NCI-H748 (cell line): Measurements from ENCODE around the gene MLH3.
A peak's percentile ranks its signal among the peaks of the same experiment; 100 is the strongest.

ENCODE experiments used
- DNase-seq: peaks from one replicate; lab custom pipeline; 2025; ENCODE audit not compliant: unreplicated experiment; lab: John Stamatoyannopoulos, UW

The MLH3 gene

DNA sequence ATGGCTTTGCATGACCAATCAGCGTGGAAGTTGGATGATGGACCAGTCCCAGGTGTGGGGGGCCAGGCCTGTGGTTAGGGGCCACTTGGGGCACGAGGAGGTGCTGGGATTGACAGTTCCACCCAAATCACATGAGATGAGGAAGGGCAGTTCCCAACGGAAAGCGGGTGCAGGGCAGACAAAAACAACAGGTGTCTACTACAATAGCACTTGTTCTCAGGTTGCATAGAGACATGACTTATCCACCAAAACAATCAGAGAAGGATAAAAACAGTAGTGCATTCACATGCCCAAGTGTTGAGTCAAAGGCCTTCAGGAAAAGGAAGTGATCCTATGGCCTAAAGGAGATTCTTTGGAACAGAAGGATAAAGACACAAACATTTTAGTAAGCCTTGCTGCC lies 63.1 kb downstream of the MLH3 start:
- peak; percentile 94 for DNase-seq

DNA sequence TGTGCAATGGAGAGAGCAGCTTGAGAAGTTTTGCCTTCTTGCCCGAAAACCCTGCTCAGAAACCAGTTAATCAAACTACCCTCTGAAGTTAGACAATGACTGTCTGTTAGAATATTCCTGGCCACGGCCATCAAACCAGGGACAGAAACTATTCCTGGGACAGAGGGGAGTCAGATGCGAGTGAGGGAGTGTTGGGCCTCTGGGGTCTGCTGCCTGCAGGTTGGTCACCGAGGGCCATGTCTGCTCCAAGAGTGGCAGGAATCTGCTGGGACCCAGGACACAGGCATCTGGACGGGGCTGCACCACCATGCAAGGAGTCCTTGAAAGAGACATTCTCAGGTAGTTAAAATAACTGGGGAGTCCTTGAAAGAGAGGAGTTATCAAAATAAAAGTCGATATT lies 65.5 kb downstream of the MLH3 start:
- DNase-seq = no peak

DNA sequence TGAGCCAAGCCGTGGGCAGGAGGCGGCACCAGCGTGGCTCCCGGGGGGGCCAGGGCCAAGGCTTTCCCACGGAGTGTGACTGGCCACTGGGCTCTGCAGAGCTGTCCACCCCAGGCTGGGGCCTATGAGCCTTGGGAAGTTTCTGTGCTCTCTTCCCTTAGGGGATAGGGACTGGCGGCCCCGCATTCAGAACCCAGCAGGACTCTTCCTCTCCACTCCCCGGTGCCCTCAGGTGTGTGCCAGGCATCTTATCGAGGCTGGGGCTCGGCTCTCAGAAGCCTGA lies 66.3 kb downstream of the MLH3 start:
- DNase-seq = no peak

DNA sequence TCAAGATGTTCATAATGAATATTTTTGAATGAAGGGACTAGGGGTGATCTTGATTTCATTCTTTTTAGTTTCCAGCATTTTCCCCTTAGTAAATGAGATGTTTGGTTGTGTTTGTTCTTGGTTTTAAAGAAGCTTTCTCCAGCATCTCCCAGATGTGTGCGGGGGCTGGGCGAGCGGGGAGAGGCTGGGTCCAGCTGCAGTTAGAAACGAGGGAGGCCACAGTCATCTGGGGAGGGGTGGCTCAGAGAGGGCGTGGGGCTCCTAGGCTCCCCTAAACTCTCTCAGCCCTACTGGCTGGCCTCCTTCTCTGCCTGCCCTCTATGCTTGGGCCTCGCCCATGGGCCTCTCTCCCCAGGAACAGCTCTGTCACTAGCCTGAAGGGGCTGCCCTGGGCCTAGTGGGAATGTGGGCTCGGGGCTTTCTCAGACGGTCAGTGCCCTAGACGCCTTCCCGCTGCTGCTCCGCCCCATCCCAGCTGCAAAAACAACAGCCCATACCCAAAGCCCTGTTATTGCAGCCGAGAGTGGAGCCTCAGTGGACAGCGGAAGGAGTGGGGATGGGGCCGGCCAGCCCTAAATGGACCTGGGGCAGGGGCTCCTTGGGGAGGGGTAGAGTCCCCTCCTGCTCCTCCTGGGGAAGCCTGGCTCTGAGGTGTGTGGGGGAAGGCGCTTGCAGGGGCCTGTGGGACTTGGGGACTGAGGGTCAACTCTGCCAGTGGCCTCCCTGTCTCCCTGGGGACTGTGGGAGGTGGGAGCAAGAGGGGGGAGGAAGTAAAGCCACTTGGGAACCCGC lies 66.8 kb downstream of the MLH3 start:
- no peak for DNase-seq

DNA sequence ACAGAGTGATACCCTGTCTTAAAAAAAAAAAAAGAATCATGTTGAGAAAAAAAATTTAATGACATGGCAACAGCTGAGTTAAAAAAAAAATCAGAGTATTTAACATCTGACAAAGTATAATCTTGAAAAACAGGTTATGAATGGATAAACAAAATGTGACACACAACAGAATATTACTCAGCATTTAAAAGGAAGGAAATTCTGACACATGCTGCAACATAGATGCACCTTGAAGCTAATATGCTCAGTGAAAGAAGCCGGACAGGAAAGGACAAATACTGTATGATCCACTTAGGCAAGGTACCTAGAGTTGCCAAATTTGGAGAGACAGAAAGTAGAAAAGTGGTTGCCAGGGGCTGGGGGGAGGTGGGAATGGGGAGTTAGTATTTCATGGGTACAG lies 67.9 kb downstream of the MLH3 start:
- DNase-seq = no peak

DNA sequence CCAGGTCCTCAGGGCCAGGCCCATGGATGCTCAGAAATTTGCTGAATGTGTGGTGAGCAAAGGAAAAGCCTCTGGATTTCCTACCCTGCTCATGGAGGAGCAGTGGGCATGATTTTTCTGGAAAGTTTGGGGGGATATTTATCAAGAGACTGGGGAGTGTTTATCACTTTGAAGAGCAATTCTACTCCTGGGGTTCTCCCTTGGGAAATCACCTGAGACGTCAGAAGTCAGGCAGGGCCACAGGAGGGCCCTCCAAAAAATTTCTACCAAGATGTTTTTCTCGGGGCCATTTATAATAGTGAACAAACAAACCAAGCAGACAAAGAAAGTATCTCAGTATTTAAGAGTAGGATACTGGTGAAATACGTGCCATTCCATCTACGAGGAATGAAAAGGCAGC lies 68.6 kb downstream of the MLH3 start:
- DNase-seq = no peak

DNA sequence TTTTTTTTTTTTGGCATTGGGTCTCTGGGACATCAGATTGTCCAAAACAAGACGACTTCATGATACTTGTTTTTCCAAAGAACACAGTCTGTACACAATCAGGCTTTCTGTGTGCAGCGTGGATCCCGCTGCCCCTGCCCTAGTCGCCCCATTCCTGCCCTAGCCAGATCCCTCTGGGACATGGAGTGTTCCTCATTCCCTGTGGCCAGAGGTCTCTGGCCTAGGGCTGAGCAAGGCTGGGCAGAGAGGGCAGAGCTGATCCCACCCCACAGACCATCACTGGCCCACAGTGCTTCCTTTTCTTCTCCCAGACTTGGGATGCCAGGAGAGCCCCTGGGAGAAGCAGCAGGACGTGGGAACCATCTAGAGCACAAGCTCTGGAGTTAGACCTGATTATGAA lies 69.4 kb downstream of the MLH3 start:
- no peak for DNase-seq

DNA sequence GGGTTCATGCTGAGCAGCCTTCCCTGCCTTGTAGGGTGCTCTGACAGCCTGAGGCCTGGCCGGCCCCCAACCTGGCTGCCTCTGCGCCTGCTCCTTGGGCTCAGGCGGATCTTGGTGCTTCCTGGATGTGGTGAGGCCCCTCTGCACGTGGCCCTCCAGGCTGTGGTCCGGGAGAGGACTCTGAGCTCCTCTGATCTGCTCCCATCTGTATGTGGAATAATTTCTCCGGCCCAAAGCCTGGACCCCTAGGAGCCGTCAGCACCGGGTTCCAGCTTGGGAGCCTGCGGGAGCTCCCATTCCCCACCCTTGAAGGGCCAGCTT lies 69.8 kb downstream of the MLH3 start:
- DNase-seq = no peak

DNA sequence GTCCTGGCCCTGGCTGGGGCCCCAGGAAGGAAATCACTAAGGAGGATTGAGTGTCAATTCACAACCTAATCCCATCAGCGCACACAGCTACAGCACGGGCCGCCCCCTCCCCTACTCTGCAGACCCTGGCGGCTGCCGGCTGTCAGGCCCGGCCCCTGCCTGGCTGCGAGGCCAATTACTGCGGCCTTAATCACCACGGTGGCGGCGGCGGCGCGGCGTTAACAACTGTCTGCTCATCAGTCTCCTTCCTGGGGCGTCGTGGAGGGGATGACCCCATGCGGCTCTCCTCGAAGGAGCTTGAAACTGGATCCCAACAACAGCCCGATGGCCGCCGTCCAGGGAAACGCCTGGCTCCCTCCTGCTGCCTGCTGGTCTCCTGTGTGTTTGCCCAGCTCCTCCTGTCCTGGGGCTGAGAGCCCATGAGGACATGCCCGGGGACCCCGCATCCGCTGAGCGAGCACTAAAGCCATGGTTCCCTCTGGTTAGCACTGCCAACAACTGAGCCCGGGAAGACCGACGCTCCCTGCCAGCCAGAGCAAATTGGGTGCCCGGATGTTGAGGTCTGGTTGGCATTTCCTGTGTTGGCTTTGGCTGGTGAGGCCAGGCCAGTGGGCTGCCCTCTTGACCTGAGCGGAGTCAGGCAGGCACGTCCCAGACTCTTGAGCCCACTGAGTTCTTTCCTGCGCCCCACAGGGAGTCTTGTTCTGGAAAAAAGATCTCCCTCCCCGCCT lies 70.4 kb downstream of the MLH3 start:
- DNase-seq = peak; percentile 60

DNA sequence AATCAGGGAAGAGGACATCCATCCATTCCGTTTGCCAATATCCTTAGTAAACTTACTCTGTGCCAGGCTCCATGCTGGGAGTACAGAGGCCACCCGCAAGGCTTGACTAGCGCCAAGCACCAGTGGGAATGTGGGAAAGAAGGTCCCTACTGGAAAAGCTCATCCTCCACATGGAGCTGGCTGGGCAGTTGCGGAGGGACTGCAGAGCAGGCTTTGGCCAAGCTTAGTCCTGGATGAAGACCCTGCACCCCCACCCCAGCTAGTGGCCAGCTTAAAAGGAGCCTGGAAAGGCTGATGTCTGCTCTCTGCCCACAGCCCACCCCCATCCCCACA lies 70.9 kb downstream of the MLH3 start:
- DNase-seq = peak; percentile 41

DNA sequence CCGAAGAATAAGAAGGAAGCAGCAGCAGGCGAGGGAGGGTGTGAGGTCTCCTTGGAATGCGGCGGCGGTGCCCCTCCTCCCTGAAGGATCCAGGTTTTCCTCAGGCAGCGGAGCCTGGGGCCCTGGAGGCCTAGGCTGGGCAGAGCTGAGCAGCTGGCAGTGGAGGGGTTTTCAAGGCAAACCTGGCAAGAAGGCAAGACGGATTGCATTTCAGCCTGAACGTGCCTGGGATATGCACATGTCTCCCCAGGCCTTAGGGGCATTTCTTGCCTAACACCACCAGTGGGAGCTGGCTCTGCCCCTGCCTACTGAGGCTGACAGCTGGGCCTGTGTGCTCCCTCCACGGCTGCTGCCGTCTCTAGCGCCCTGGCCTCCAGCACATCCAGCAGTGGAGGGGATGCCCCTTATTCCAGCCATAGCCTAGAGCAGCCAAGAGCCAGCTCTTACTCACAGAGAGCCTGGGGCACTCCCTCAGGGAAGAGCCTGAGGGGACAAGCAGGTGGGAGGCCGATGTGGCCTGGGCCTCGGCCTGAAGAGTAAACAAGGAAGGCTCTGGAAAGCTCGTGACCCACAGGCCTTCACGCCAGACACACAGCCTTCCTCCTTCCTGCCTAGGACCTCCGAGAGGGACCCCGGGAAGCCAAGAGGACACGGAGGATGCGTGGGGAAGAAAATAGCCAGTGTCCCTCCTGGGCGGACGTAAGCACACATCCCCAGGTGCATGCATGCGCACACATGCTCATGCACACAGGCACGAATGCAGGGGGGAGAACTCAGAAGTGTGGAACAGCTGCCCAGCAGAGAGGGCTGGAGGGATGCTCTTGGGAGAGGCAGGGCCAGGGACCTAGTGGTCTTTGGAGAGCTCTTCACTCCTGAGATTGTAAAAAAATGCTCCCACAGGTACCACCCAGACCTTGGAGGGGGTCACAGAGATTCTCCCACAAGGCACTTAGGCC lies 71.5 kb downstream of the MLH3 start:
- no peak for DNase-seq

DNA sequence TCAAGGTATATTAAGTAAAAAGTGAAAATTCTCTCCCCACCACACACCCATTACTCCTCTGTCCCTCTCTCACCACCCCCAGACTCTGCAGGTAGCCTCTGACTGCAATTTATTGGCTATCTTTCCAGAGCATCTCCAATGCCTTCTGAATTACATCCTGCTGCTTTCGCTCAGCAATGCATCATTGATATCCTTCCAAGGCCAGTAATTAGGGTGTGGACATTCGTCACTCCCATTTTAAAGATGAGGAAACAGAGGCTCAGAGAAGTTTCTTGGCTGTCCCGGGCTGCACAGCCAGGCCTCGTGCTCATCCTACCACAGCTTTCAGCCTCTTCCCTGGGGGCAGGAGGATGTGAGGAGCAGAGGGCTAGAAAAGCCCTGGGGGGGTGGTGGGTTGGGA lies 72.2 kb downstream of the MLH3 start:
- DNase-seq = no peak

DNA sequence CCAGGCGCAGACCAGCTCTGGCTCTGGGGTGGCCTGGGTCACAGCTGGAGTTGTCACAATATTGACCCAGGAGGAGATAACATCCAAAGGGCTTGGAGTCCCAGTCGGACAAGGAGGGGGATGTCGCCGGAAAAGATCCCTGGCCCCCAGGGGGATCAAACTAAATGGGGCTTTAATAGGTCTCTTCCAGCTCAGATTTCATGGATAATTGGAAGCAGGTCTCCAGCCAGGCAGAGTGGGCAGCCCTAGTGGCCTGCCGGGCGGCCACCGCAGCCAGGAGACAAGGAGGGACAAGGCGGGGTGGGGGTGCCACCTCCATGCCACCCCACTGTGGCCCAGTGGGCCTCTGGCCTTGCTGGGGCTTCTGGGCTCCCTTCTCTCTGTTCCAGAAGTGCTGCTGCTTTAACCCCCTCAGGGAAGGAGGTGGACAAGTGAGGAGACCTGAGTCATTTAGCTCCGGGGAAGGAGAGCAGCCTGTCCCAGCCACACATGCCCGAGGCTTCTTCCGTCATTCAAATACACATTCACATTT lies 72.8 kb downstream of the MLH3 start:
- no peak for DNase-seq

DNA sequence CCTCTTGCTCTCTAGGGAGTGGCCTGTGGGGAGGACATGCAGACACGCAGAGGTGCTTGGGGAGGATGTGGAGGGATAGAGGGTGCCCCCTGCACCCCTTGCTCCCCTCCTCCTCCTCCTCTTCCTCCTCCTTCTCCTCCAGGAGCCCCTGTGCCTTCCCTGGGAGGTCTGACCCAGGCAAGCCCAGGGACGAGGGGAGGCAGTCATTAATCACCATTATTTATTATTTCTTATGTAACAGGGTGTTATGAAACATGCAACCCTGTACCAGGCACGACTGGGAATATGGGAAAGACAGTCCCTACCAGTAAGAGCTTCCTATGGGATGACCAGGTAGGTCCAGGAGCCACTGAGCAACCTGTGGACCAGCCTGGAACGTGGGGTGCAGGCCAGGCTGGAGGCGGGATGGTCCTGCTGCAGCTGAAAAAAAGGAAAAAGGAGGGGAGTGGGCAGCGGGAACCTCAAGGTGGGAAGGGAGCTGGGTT lies 73.3 kb downstream of the MLH3 start:
- DNase-seq = no peak

DNA sequence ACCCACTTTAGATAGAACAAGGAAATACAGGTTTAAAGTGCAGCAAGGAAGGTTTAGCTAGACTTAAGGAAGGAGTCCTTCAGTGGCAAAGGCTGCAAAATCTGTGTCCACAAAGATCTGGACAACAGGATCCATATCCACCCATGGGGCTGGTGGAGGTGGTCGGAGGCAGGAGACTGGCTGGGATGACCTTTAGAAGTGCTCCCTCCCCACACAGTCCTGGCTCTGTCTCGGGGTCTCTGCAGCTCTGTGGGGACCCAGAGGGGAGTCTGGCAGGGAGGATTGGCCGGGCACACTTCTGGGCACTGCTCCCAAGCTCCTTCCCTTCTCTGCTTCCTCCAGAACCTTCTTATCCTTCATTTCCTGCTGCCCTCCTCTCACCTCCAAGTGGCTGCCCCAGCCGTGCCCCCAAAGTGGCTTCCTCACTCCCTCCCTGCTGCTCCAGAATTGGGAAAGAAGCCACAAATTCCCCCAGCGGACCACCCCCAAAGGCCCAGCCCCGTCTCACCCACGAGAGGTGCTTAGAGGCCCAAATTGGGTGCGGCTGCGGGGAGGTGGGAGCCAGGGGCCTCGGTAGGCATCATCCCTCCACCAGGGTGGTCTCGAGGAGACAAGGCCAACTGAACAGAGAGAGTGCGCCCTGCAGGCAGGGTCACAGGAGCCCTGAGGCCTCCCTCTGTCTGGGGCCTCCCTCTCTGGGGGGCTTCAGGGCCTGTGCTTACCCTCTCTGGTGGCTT lies 73.9 kb downstream of the MLH3 start:
- no peak for DNase-seq

DNA sequence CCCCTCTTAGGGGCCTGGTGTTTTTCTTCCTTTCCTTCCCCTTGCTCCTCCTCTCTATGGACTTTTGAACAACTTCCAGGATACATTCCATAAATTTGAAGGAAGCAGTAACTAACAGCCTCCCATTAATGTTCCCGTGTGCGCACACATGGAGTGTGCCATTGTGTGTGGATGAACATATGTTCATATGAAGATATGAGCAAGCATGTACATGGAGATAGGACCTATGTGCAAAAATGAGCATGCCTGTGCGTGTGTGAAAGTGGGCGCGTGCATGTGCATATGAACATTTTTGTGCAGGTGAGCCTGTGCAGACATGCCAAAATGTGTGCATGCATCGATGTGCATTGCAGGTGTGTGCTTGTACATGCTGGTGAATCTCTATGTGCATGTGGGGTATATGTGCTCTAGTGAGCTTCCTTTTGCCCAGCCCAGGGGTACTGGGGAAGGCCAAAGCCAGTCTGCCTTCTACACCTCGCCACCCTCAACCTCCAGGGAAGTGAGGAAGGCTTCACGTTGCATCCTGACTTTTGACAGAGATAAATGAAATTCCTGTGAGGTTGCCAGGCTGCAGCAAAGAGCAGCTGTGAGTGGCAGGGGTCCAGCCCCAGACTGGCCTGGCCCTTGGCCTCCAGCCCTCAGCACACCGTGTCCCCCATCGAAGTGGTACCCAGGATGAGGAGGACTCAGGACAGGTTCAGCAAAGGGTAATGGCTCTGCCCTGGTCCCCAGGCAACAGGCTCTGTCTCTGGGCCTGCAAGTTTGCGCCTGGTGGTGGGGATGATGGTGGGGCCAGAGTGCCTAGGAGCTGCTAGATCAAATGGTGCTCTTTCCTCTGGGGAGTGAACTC lies 74.8 kb downstream of the MLH3 start:
- no peak for DNase-seq

DNA sequence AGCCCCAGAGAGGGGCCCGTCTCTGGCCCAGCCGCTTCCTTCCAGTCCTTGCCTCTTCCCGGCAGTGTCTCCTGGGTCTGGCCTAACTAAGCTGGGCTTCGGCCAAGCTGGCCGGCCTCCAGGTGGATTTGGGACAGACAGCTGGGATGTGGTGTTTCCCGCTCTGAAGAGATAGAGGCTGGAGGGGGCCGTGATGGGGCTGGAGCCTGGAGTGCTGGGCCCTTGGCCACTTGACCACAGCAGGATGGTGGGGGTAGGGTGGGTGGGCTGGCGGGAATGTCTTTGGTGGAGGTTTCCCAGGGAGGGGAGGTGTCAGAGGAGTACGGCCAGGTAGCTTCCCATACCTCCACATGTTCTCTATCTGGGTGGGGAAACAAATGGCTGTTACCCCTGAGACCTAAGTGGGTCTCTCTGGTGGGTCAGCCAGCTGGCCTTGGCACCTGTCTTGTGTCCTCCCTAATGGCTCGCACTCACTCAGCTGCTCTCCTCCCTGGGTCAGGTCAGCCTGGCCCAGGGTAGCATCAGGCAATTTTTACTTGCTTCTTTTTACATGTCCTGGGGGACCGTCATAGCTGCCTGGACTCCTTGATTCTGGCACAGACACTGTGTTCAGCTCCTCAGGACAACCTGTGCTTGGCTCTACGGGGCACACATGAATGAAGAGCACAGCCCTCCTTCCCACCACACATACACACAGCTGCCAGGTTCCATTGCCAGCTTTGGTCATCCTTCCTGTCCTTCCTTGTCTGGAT lies 76.0 kb downstream of the MLH3 start:
- no peak for DNase-seq

DNA sequence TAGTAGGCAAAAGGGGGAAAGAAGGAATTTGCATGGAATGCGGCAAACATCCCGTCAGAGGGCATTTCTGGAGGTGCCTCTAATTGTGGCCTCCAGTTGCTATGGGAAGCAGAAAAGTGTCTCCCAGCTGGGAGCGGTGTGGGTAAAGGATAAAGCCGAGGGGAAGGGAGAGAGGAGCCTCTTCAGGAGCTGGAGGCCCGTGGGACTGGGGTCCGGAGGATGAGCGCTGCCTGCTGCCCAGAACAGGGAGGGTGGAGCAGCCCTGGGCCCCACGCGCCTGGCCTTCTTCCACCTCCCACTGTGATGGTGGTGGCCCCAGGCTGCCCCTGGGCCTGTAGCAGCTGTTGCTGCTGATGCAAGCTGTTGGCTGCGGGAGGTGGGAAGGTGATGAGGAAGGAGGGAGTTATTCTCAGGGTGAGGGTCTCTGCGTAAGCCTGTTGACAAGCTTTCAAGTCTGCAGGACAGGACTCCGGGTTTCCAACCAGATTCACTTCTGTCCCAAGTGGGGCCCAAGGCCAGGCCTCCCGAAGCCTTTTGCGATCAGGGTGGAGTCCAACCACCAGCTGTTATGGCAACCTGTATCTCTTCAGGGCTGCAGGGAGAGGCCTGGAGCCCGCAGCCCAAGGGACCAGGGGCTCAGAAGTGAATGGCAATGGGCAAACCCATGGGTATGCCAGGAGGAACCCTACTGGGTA lies 76.8 kb downstream of the MLH3 start:
- no peak for DNase-seq

DNA sequence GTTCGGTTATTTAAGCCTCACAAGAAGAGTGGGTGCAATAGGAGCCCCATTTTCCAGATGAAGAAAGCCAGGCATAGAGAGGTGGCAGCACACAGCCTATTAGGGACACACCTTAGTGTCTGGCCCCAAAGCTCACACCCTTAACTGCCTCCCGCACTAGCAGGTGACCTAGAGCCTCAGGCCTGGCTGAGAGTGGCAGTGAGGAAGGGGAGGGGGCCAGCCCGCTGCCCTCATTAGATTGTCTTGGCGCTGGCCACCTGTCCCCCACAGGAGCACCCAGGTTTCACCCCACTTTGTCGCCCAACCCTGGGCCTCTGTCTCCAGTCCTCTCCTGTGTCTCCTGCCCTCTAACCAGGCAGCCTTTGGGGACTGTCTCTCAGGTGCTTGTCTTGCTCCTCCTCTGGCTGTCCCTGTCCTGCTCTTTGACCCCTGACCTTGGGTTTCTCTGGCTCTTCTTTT lies 77.3 kb downstream of the MLH3 start:
- DNase-seq = no peak
